Ascending aorta (tissue), 2 donors: ENCODE data around the gene C19orf12. TPM values are rescaled to one million over a fixed set of nuclear protein-coding genes. Genes with fewer than 3 reads are reported as not detected.

ENCODE experiments used
- DNase-seq, 2 donors: peaks; one replicate each; pipeline ENCODE4 v3.0.0-alpha.2; 2019; ENCODE audit warnings: low spot score in 2 of 2
- H3K27ac ChIP-seq, 2 donors: fragments of 200-600 bp; sonication (generic); one replicate each; pipeline ENCODE4 v1.5.1; 2016 to 2017; ENCODE audit warnings: mild to moderate bottlenecking in 1 of 2
- H3K27me3 ChIP-seq: fragments of 200-600 bp; sonication (generic); one replicate; pipeline ENCODE4 v1.5.1; 2017
- H3K36me3 ChIP-seq, 2 donors: fragments of 200-600 bp; sonication (generic); one replicate each; pipeline ENCODE4 v1.5.1; 2016
- H3K4me1 ChIP-seq, 2 donors: fragments of 200-600 bp; sonication (generic); one replicate each; pipeline ENCODE4 v1.5.1; 2016 to 2017; ENCODE audit warnings: mild to moderate bottlenecking in 1 of 2
- H3K4me3 ChIP-seq, 2 donors: fragments of 200-600 bp; sonication (generic); one replicate each; pipeline ENCODE4 v1.5.1; 2016 to 2017; ENCODE audit warnings: mild to moderate bottlenecking in 1 of 2
- H3K9me3 ChIP-seq, 2 donors: fragments of 200-600 bp; sonication (generic); one replicate each; pipeline ENCODE4 v1.5.1; 2016
- CTCF ChIP-seq, 3 experiments: fragments of 200-600 bp in 2 of 3; fragments of 450-650 bp in 1 of 3; sonication (generic) in 2 of 3; IDR thresholded peaks; one replicate each; pipeline ENCODE4 v1.5.1; 2016 to 2019; ENCODE audit warnings: antibody characterized with exemption in 3 of 3, mild to moderate bottlenecking in 1 of 3, moderate library complexity in 1 of 3
- intact Hi-C: fragments of 100-400 bp; cut with DNase I; formaldehyde crosslinking; loops from one replicate; pipeline ENCODE4 v1.15.1; 2023
- total RNA-seq: library from RNA; depleted of rRNA; stranded (reverse); fragments of >200 nt; gene quantifications from one replicate; pipeline ENCODE4 v1.1.0, GENCODE V29; 2016

Gene C19orf12
- total RNA-seq, 1 donor from 2014 or later, result 37.8 TPM

- intact Hi-C loops, result no loop called here
- Histone ChIP-seq H3K27ac (peak overlapping the region in 1 of 2 donors; percentile 38), H3K4me3 (no peak overlapping the region), H3K27me3 (no peaks in the 10 kb centered on the region), H3K36me3 (peaks cover 15 to 18% of the 10 kb centered on the region in 2 donors), H3K9me3 (no peaks in the 10 kb centered on the region), H3K4me1 (peaks cover 15 to 43% of the 10 kb centered on the region in 2 donors)
- no peak for TF ChIP-seq CTCF (IDR thresholded peaks at IDR 0.05)
- DNase-seq, result no peak
Measured at GRCh38 chr19:29670255-29670654, 44.8 kb downstream of the C19orf12 start.

- peaks cover 26 to 54% of the 10 kb centered on the region in 2 donors for H3K4me1 ChIP-seq
- intact Hi-C loops, result no loop called here
- peaks cover 3 to 5% of the 10 kb centered on the region in 2 donors for H3K36me3 ChIP-seq
- H3K9me3 ChIP-seq, result no peaks in the 10 kb centered on the region
- H3K27ac ChIP-seq, result peak overlapping the region; percentile 38 to 54
- TF ChIP-seq CTCF (IDR thresholded peaks at IDR 0.05), result no peak
- no peak overlapping the region for H3K4me3 ChIP-seq
- H3K27me3 ChIP-seq, result no peaks in the 10 kb centered on the region
- no peak for DNase-seq
Measured at GRCh38 chr19:29668746-29669609, 46.1 kb downstream of the C19orf12 start.

- H3K36me3 ChIP-seq, result no peaks in the 10 kb centered on the region
- H3K4me1 ChIP-seq, result peaks cover 37 to 65% of the 10 kb centered on the region in 2 donors
- intact Hi-C loops, result loop anchor here (2.0 kb wide), 1 partner anchor 13 kb away; no protein-coding TSS in a partner anchor
- no peak for TF ChIP-seq CTCF (IDR thresholded peaks at IDR 0.05)
- no peaks in the 10 kb centered on the region for H3K9me3 ChIP-seq
- H3K27ac ChIP-seq, result peak overlapping the region; percentile 99
- H3K27me3 ChIP-seq, result no peaks in the 10 kb centered on the region
- peak overlapping the region in 1 of 2 donors; percentile 93 for H3K4me3 ChIP-seq
- no peak for DNase-seq
Measured at GRCh38 chr19:29667901-29668341, 47.1 kb downstream of the C19orf12 start.

GRCh38 chr19:29667387-29667783, 47.7 kb downstream of the C19orf12 start:
- no peak for DNase-seq
- no peaks in the 10 kb centered on the region for H3K27me3 ChIP-seq
- intact Hi-C loops, result loop anchor here (2.0 kb wide), 1 partner anchor 13 kb away; no protein-coding TSS in a partner anchor
- H3K9me3 ChIP-seq, result no peaks in the 10 kb centered on the region
- H3K4me3 ChIP-seq, result peak overlapping the region; percentile 75 to 93
- peaks cover 39 to 67% of the 10 kb centered on the region in 2 donors for H3K4me1 ChIP-seq
- H3K36me3 ChIP-seq, result no peaks in the 10 kb centered on the region
- no peak for TF ChIP-seq CTCF (IDR thresholded peaks at IDR 0.05)
- peak overlapping the region; percentile 99 for H3K27ac ChIP-seq

- no peaks in the 10 kb centered on the region for H3K27me3 ChIP-seq
- no peaks in the 10 kb centered on the region for H3K9me3 ChIP-seq
- H3K4me1 ChIP-seq, result peaks cover 39 to 66% of the 10 kb centered on the region in 2 donors
- TF ChIP-seq CTCF (IDR thresholded peaks at IDR 0.05), result no peak
- intact Hi-C loops, result loop anchor here (1.0 to 2.0 kb wide), 2 partner anchors 14 to 49 kb away; partner anchors contain the start of gene C19orf12
- peak in 1 of 2 donors; percentile 78 for DNase-seq
- H3K4me3 ChIP-seq, result peak overlapping the region; percentile 75 to 93
- H3K36me3 ChIP-seq, result no peaks in the 10 kb centered on the region
- H3K27ac ChIP-seq, result peak overlapping the region; percentile 99
Measured at GRCh38 chr19:29666578-29667386, 48.3 kb downstream of the C19orf12 start.
